Natural killer cell (primary cell): ENCODE measurements around the gene SLIT1. TPM values are rescaled to one million over a fixed set of nuclear protein-coding genes. Genes with fewer than 3 reads are reported as not detected.

Experiments used
- ATAC-seq, 3 donors: fragments of 150-1000 bp in 2 of 3; fragments of 200-7000 bp in 1 of 3; cut with Tn5 transposase; 1 replicate in 1 of 3; 2 replicates in 2 of 3; pipeline ENCODE4 v1.10.0; 2021; ENCODE audit warnings: mild to moderate bottlenecking in 2 of 3, moderate library complexity in 2 of 3
- DNase-seq, 2 donors: peaks; one replicate each; pipeline versions ENCODE4 v3.0.0 to v3.0.0-alpha.2; 2013 to 2021; ENCODE audit warnings: mixed read lengths in 1 of 2
- H3K27ac ChIP-seq: one replicate; pipeline ENCODE4 v1.5.1; 2013; ENCODE audit warnings: mild to moderate bottlenecking, low read length
- H3K27me3 ChIP-seq: one replicate; pipeline ENCODE4 v1.6.1; 2013; ENCODE audit warnings: low read length; ENCODE audit not compliant: control insufficient read depth, insufficient read depth
- H3K36me3 ChIP-seq: one replicate; pipeline ENCODE4 v1.6.1; 2013; ENCODE audit warnings: low read length; ENCODE audit not compliant: control insufficient read depth, insufficient read depth
- H3K4me1 ChIP-seq: one replicate; pipeline ENCODE4 v1.6.1; 2013; ENCODE audit warnings: low read length; ENCODE audit not compliant: control insufficient read depth, insufficient read depth
- H3K4me3 ChIP-seq: one replicate; pipeline ENCODE4 v1.5.1; 2013; ENCODE audit warnings: low read length
- H3K9me3 ChIP-seq: one replicate; pipeline ENCODE4 v1.6.1; 2013; ENCODE audit warnings: low read length; ENCODE audit not compliant: control insufficient read depth, insufficient read depth
- H3K27ac Mint-ChIP-seq, 2 donors: one replicate each; pipeline ENCODE4 v1.8.0; 2022; ENCODE audit warnings: mild to moderate bottlenecking in 2 of 2, mixed read lengths in 2 of 2, moderate library complexity in 1 of 2
- H3K27me3 Mint-ChIP-seq, 2 donors: one replicate each; pipeline ENCODE4 v1.8.0; 2022; ENCODE audit warnings: low read depth in 2 of 2, mixed read lengths in 2 of 2
- H3K36me3 Mint-ChIP-seq: one replicate; pipeline ENCODE4 v1.8.0; 2022; ENCODE audit warnings: mixed read lengths
- H3K4me1 Mint-ChIP-seq, 2 donors: one replicate each; pipeline ENCODE4 v1.8.0; 2022; ENCODE audit warnings: mixed read lengths in 2 of 2
- H3K4me3 Mint-ChIP-seq: one replicate; pipeline ENCODE4 v1.8.0; 2022; ENCODE audit warnings: mild to moderate bottlenecking, moderate library complexity, mixed read lengths
- H3K9me3 Mint-ChIP-seq, 2 donors: one replicate each; pipeline ENCODE4 v1.8.0; 2022; ENCODE audit warnings: mixed read lengths in 2 of 2
- CTCF ChIP-seq: fragments of 200-600 bp; IDR thresholded peaks from one replicate; pipeline ENCODE4 v1.8.0; 2022; ENCODE audit warnings: antibody characterized with exemption
- WGBS: methylation state at CpG from one replicate; pipeline ENCODE4 v1.1.7; 2013; ENCODE audit warnings: missing lambda C conversion rate; ENCODE audit not compliant: insufficient coverage; 5-methylcytosine and 5-hydroxymethylcytosine counted together
- intact Hi-C: fragments of 100-400 bp; cut with micrococcal nuclease; formaldehyde crosslinking; loops from one replicate; pipeline ENCODE4 v1.14.2; 2022
- total RNA-seq, 4 donors: library from RNA; stranded (reverse); fragments of 120-200 nt in 1 of 4; gene quantifications; one replicate each; pipeline versions ENCODE4 v1.2.3 to v1.2.4, GENCODE V29; 2013 to 2022

Gene SLIT1
- total RNA-seq, 3 donors from 2014 or later (not counting 1 experiment from before 2014, with no cell fraction given) = 0.28 to 1.5 (median 1.1) TPM

GRCh38 chr10:97024168-97025073, 161.3 kb downstream of the SLIT1 start:
- H3K4me3 ChIP-seq = no peak overlapping the region
- no peaks in the 10 kb centered on the region for H3K27me3 ChIP-seq
- Mint-ChIP-seq H3K27ac (no peak overlapping the region), H3K36me3 (no peaks in the 10 kb centered on the region), H3K4me3 (no peak overlapping the region), H3K9me3 (no peaks in the 10 kb centered on the region), H3K4me1 (no peaks in the 10 kb centered on the region), H3K27me3 (peaks cover 0 to 2% of the 10 kb centered on the region in 2 donors)
- intact Hi-C loops = loop anchor here (1.0 to 2.0 kb wide), 3 partner anchors 259 to 628 kb away; no protein-coding TSS in a partner anchor
- no peaks in the 10 kb centered on the region for H3K4me1 ChIP-seq
- H3K36me3 ChIP-seq = no peaks in the 10 kb centered on the region
- no peak for TF ChIP-seq CTCF
- H3K27ac ChIP-seq = no peak overlapping the region
- H3K9me3 ChIP-seq = no peaks in the 10 kb centered on the region
- ATAC-seq = no peak
- DNase-seq = no peak
- WGBS = 65% methylated on average over 11 of the region's 13 CpGs

GRCh38 chr10:97023401-97024167, 162.2 kb downstream of the SLIT1 start:
- H3K27me3 ChIP-seq = no peaks in the 10 kb centered on the region
- peaks cover 0 to 2% of the 10 kb centered on the region in 2 donors for H3K27me3 Mint-ChIP-seq
- H3K4me3 ChIP-seq = no peak overlapping the region
- ATAC-seq (no peak), DNase-seq (no peak)
- no peak for TF ChIP-seq CTCF
- intact Hi-C loops = loop anchor here (2.0 kb wide), 2 partner anchors 383 to 627 kb away; no protein-coding TSS in a partner anchor
- H3K9me3 ChIP-seq = no peaks in the 10 kb centered on the region
- no peak overlapping the region for H3K4me3 Mint-ChIP-seq
- H3K36me3 ChIP-seq = no peaks in the 10 kb centered on the region
- no peaks in the 10 kb centered on the region for H3K4me1 Mint-ChIP-seq
- H3K9me3 Mint-ChIP-seq = no peaks in the 10 kb centered on the region
- no peaks in the 10 kb centered on the region for H3K36me3 Mint-ChIP-seq
- no peak overlapping the region for H3K27ac ChIP-seq
- no peaks in the 10 kb centered on the region for H3K4me1 ChIP-seq
- WGBS = 83% methylated on average over 14 of the region's 14 CpGs
- no peak overlapping the region for H3K27ac Mint-ChIP-seq

GRCh38 chr10:97022616-97023015, 163.1 kb downstream of the SLIT1 start:
- no peaks in the 10 kb centered on the region for H3K27me3 Mint-ChIP-seq
- DNase-seq = no peak
- no peaks in the 10 kb centered on the region for H3K36me3 Mint-ChIP-seq
- no peak overlapping the region for H3K27ac ChIP-seq
- no peak for TF ChIP-seq CTCF
- no peaks in the 10 kb centered on the region for H3K36me3 ChIP-seq
- 92% methylated on average over 7 of the region's 7 CpGs for WGBS
- peaks cover 0 to under 1% of the 10 kb centered on the region in 2 donors for H3K4me1 Mint-ChIP-seq
- H3K9me3 Mint-ChIP-seq = no peaks in the 10 kb centered on the region
- ATAC-seq = no peak
- H3K9me3 ChIP-seq = no peaks in the 10 kb centered on the region
- no peak overlapping the region for H3K4me3 Mint-ChIP-seq
- no peak overlapping the region for H3K4me3 ChIP-seq
- no peak overlapping the region for H3K27ac Mint-ChIP-seq
- H3K27me3 ChIP-seq = no peaks in the 10 kb centered on the region
- intact Hi-C loops = no loop called here
- H3K4me1 ChIP-seq = no peaks in the 10 kb centered on the region
